ENCODE results near the gene GALNT1. TPM values are rescaled to one million over a fixed set of nuclear protein-coding genes. Genes with fewer than 3 reads are reported as not detected.

GALNT1 gene
- total and polyA plus RNA-seq, 2 donors (not counting 1 experiment from before 2014, with no cell fraction given) = 7.5 to 51.3 TPM

- H3K27me3 ChIP-seq (replicated peaks in 1 of 4; ENCODE audit: control extremely low read depth in 1 of 4, control insufficient read depth in 3 of 4, insufficient read depth in 4 of 4, low read length in 3 of 4) = no peaks in the 10 kb centered on the region
- Mint-ChIP-seq H3K27ac (peak overlapping the region; percentile 33), H3K4me1 (peaks cover 59% of the 10 kb centered on the region), H3K27me3 (no peaks in the 10 kb centered on the region), H3K9me3 (ENCODE audit: insufficient read depth) (peaks cover 25% of the 10 kb centered on the region), H3K4me3 (no peak overlapping the region)
- no peak overlapping the region for H3K4me3 ChIP-seq (ENCODE audit: control extremely low read depth in 1 of 5, extremely low read depth in 1 of 5, insufficient read depth in 1 of 5, low read depth in 2 of 5, low read length in 4 of 5)
- ChIA-PET CTCF (interaction anchor here (0.8 to 1.3 kb wide), 2 partner anchors 11 to 14 kb away, joined by 3 read pairs; no protein-coding TSS in a partner anchor), POLR2A (no interaction called here)
- no peaks in the 10 kb centered on the region for H3K36me3 ChIP-seq (replicated peaks in 1 of 2; ENCODE audit: control extremely low read depth in 1 of 2, control insufficient read depth in 1 of 2, extremely low read depth in 1 of 2, insufficient read depth in 2 of 2, low read length in 1 of 2)
- 80% methylated on average over 1 of the region's 3 CpGs for WGBS (ENCODE audit: insufficient coverage)
- intact Hi-C loops (cut with micrococcal nuclease) = no loop called here
- H2AFZ ChIP-seq (ENCODE audit: insufficient read depth, low read depth, low read length, poor library complexity, severe bottlenecking) = no peak overlapping the region
- H3K9ac ChIP-seq (ENCODE audit: low read length) = no peak overlapping the region
- no peak overlapping the region for H3K27ac ChIP-seq (ENCODE audit: low read length in 2 of 2)
- H3K79me2 ChIP-seq (ENCODE audit: control insufficient read depth, insufficient read depth, low read length) = peaks cover 95% of the 10 kb centered on the region
- peaks cover 8% of the 10 kb centered on the region for H4K20me1 ChIP-seq (ENCODE audit: control insufficient read depth, insufficient read depth, low read length, poor library complexity, severe bottlenecking)
- TF ChIP-seq CTCF (IDR thresholded peaks at IDR 0.05) = no peak
- no peak for TF ChIP-seq EZH2 (IDR thresholded peaks at IDR 0.05; ENCODE audit: borderline replicate concordance, insufficient read depth, low read depth, low read length, poor library complexity, severe bottlenecking)
- H3K4me1 ChIP-seq (ENCODE audit: control insufficient read depth in 2 of 2, insufficient read depth in 2 of 2, low read length in 2 of 2) = peaks cover 18 to 35% of the 10 kb centered on the region in 2 donors
- no peak overlapping the region for H3K4me2 ChIP-seq (replicated peaks; ENCODE audit: low read depth, low read length, poor library complexity, severe bottlenecking)
- peaks cover 9 to 27% (median 12%) of the 10 kb centered on the region in 3 donors for H3K9me3 ChIP-seq (ENCODE audit: control extremely low read depth in 1 of 3, control insufficient read depth in 2 of 3, insufficient read depth in 1 of 3, low read length in 2 of 3)
- DNase-seq (no peak), ATAC-seq (ENCODE audit: low read depth) (no peak)
These were observed 24.3 kb downstream of the GALNT1 start for GRCh38 chr18:35605686-35606417.

- H2AFZ ChIP-seq (ENCODE audit: insufficient read depth, low read depth, low read length, poor library complexity, severe bottlenecking) = no peak overlapping the region
- H3K36me3 ChIP-seq (replicated peaks in 1 of 2; ENCODE audit: control extremely low read depth in 1 of 2, control insufficient read depth in 1 of 2, extremely low read depth in 1 of 2, insufficient read depth in 2 of 2, low read length in 1 of 2) = no peaks in the 10 kb centered on the region
- peaks cover 4% of the 10 kb centered on the region for H3K9me3 Mint-ChIP-seq (ENCODE audit: insufficient read depth)
- H3K4me3 Mint-ChIP-seq = no peak overlapping the region
- TF ChIP-seq CTCF (IDR thresholded peaks at IDR 0.05) (no peak), EZH2 (IDR thresholded peaks at IDR 0.05; ENCODE audit: borderline replicate concordance, insufficient read depth, low read depth, low read length, poor library complexity, severe bottlenecking) (no peak)
- no peak overlapping the region for H3K4me2 ChIP-seq (replicated peaks; ENCODE audit: low read depth, low read length, poor library complexity, severe bottlenecking)
- ATAC-seq (ENCODE audit: low read depth) (no peak), DNase-seq (no peak)
- intact Hi-C loops (cut with micrococcal nuclease) = no loop called here
- peaks cover 16 to 27% of the 10 kb centered on the region in 2 donors for H3K4me1 ChIP-seq (ENCODE audit: control insufficient read depth in 2 of 2, insufficient read depth in 2 of 2, low read length in 2 of 2)
- no peaks in the 10 kb centered on the region for H3K9me3 ChIP-seq (ENCODE audit: control extremely low read depth in 1 of 3, control insufficient read depth in 2 of 3, insufficient read depth in 1 of 3, low read length in 2 of 3)
- no peaks in the 10 kb centered on the region for H3K27me3 Mint-ChIP-seq
- ChIA-PET POLR2A (no interaction called here), CTCF (interaction anchor here (1.4 kb wide), 1 partner anchor 20 kb away, joined by 6 read pairs; no protein-coding TSS in a partner anchor)
- H3K9ac ChIP-seq (ENCODE audit: low read length) = no peak overlapping the region
- 83% methylated on average over 1 of the region's 1 CpG for WGBS (ENCODE audit: insufficient coverage)
- no peak overlapping the region for H3K27ac Mint-ChIP-seq
- H3K4me3 ChIP-seq (ENCODE audit: control extremely low read depth in 1 of 5, extremely low read depth in 1 of 5, insufficient read depth in 1 of 5, low read depth in 2 of 5, low read length in 4 of 5) = no peak overlapping the region
- no peak overlapping the region for H3K27ac ChIP-seq (ENCODE audit: low read length in 2 of 2)
- H4K20me1 ChIP-seq (ENCODE audit: control insufficient read depth, insufficient read depth, low read length, poor library complexity, severe bottlenecking) = peaks cover 12% of the 10 kb centered on the region
- H3K27me3 ChIP-seq (replicated peaks in 1 of 4; ENCODE audit: control extremely low read depth in 1 of 4, control insufficient read depth in 3 of 4, insufficient read depth in 4 of 4, low read length in 3 of 4) = no peaks in the 10 kb centered on the region
- peaks cover 46% of the 10 kb centered on the region for H3K4me1 Mint-ChIP-seq
- peaks cover 93% of the 10 kb centered on the region for H3K79me2 ChIP-seq (ENCODE audit: control insufficient read depth, insufficient read depth, low read length)
These were observed 27.7 kb downstream of the GALNT1 start for GRCh38 chr18:35609236-35609635.
